ENCODE results near the gene YBX1. TPM values are rescaled to one million over a fixed set of nuclear protein-coding genes. Genes with fewer than 3 reads are reported as not detected.

Gene YBX1
- total RNA-seq, 6 donors from 2014 or later, result 309 to 564 (median 516) TPM

DNA sequence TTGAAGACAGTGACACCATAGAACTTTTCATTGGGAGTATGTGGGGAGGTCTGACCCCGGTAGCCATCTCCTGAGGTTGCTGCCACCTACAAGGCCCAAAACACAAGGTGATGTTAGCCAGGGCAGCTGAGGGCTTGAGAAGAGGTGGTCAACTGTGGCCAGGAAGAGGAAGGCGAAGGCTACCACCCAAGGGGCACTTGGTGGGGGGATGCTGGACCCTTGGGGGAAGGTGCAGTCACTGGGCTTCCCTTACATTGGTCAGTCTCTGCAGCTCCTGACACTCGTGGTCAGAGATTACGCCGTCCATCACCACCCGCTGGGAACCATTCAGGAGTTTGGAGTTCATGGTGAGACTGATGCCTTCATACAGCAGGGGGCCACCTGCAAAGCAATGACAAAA, 70.1 kb downstream of the YBX1 start:
- ATAC-seq (ENCODE audit: low FRiP score in 2 of 2), result no peak
- Histone ChIP-seq H3K27ac (no peak overlapping the region), H3K4me1 (no peaks in the 10 kb centered on the region), H3K9me3 (no peaks in the 10 kb centered on the region), H3K4me3 (no peak overlapping the region), H3K36me3 (peaks cover 18 to 88% (median 64%) of the 10 kb centered on the region in 4 donors), H3K27me3 (no peaks in the 10 kb centered on the region)
- 96% methylated on average over 3 to 6 of the region's 6 CpGs for WGBS, 2 donors
- TF ChIP-seq EP300 (IDR thresholded peaks at IDR 0.05), result no peak
- TF ChIP-seq POLR2A (IDR thresholded peaks at IDR 0.05), result no peak
- TF ChIP-seq, protein P1, sequence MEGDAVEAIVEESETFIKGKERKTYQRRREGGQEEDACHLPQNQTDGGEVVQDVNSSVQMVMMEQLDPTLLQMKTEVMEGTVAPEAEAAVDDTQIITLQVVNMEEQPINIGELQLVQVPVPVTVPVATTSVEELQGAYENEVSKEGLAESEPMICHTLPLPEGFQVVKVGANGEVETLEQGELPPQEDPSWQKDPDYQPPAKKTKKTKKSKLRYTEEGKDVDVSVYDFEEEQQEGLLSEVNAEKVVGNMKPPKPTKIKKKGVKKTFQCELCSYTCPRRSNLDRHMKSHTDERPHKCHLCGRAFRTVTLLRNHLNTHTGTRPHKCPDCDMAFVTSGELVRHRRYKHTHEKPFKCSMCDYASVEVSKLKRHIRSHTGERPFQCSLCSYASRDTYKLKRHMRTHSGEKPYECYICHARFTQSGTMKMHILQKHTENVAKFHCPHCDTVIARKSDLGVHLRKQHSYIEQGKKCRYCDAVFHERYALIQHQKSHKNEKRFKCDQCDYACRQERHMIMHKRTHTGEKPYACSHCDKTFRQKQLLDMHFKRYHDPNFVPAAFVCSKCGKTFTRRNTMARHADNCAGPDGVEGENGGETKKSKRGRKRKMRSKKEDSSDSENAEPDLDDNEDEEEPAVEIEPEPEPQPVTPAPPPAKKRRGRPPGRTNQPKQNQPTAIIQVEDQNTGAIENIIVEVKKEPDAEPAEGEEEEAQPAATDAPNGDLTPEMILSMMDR (IDR thresholded peaks at IDR 0.05), result no peak
- no peak for TF ChIP-seq POLR2AphosphoS5 (IDR thresholded peaks at IDR 0.05)
- no peak for DNase-seq

DNA sequence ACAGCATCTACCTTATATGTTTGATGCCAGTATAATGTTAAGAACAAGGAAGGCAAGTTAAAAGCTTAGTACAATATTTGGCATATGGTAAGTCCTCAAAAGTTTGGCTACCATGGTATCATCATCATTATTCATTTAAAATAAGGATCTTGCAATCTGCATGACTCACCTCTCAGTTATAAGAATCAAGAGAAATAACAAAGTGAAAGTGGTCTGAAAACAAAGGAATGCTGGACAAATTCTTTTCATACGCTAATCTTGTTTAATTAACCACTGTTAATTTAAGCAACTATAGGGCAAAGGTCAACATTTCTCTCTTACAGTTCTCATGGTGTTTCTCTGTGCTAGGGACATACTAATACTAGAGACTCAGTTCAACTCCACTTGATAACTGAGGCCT, 70.9 kb downstream of the YBX1 start:
- ATAC-seq (ENCODE audit: low FRiP score in 2 of 2) (no peak), DNase-seq (no peak)
- Histone ChIP-seq H3K27me3 (no peaks in the 10 kb centered on the region), H3K27ac (no peak overlapping the region), H3K4me1 (no peaks in the 10 kb centered on the region), H3K36me3 (peaks cover 18 to 88% (median 68%) of the 10 kb centered on the region in 4 donors), H3K4me3 (no peak overlapping the region), H3K9me3 (no peaks in the 10 kb centered on the region)
- WGBS, 2 donors, result 89 to 94% methylated on average over 1 of the region's 1 CpG
- no peak for TF ChIP-seq POLR2A (IDR thresholded peaks at IDR 0.05)
- TF ChIP-seq EP300 (IDR thresholded peaks at IDR 0.05), result no peak
- no peak for TF ChIP-seq POLR2AphosphoS5 (IDR thresholded peaks at IDR 0.05)
- TF ChIP-seq, protein P1 (IDR thresholded peaks at IDR 0.05), result no peak

Other genes starting within 250 kb of the YBX1 start
- gene ZMYND12, start 226.4 kb upstream of the YBX1 start, total RNA-seq, result 1 to 10 TPM in 5 of 6 donors, not detected in 1; 1.5 to 9.4 (median 4.1) TPM
- gene PPCS, start 225.9 kb upstream of the YBX1 start, total RNA-seq, result 10 to 100 TPM; 56.4 to 95.3 (median 74.6) TPM
- gene CCDC30, start 219.1 kb upstream of the YBX1 start, total RNA-seq, result 10 to 100 TPM in 2 of 6 donors, 1 to 10 TPM in 4; 4.4 to 40.9 (median 8.2) TPM
- gene PPIH, start 24.0 kb upstream of the YBX1 start, total RNA-seq, result 10 to 100 TPM; 18.2 to 50.3 (median 29.1) TPM
- gene CLDN19, start 57.8 kb downstream of the YBX1 start, total RNA-seq, result not detected
- 10 to 100 TPM; 21.0 to 58.7 (median 35.3) TPM for gene P3H1, start 84.6 kb downstream of the YBX1 start, total RNA-seq
- gene C1orf50, start 84.8 kb downstream of the YBX1 start, total RNA-seq, result 1 to 10 TPM in 5 of 6 donors, under 1 TPM in 1; 0.55 to 7.4 (median 2.5) TPM
- 1 to 10 TPM in 1 of 6 donors, under 1 TPM in 3, not detected in 2; 0.07 to 2.1 (median 0.14) TPM for gene TMEM269, start 102.6 kb downstream of the YBX1 start, total RNA-seq
- gene ERMAP, start 134.7 kb downstream of the YBX1 start, total RNA-seq, result 10 to 100 TPM; 11.6 to 41.9 (median 14.9) TPM
- 10 to 100 TPM in 5 of 6 donors, 1 to 10 TPM in 1; 5.9 to 32.5 (median 15.4) TPM for gene SVBP, start 135.0 kb downstream of the YBX1 start, total RNA-seq
- gene ZNF691, start 164.2 kb downstream of the YBX1 start, total RNA-seq, result 10 to 100 TPM in 2 of 6 donors, 1 to 10 TPM in 4; 7.0 to 17.8 (median 9.4) TPM

Measured in upper lobe of left lung (tissue), 6 donors.